Activated CD8-positive, alpha-beta memory T cell treated with anti-CD3 and anti-CD28 coated beads for 24 hours (primary cell): ENCODE results near the gene ANK3.

Source experiments
- DNase-seq: peaks from one replicate; pipeline ENCODE4 v3.0.0-alpha.2; 2020

Gene ANK3

GRCh38 chr10:60389413-60390025 is at the start of gene ANK3:
TSS of gene ANK3 (minus strand) at chr10:60389875. CDS start at chr10:60389538, 337 bp downstream.
- no peak for DNase-seq

DNA sequence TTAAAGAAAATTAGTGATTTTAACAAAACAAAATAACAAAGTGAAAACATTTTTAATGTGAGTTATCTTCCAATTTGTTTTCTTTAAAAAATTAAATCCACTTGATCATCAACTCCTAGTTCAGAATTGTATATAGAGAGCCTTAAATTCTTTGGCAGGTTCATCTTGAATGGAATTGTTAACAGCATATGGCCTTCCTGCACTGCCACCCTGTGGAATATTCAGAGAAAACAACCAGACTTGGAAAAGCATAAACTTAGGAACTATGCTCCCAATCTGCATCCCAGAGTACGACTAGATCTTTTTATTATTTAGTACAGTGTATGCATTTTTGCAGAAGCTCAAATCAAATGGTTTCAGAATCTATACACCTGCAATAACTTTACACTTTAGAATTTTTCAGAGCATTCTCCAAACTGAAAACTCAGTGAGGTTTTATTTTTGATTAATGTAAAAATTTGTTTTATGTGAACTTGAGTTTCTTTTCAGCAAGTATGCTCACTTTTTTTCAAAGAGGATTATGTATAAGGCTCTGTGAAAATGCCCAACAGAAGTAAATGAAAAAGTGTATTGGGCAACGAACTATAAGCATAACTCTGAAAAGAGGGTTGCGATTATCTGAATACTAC is 44.9 kb upstream of the ANK3 start:
- DNase-seq, result no peak

GRCh38 chr10:60433684-60434083 is 44.0 kb upstream of the ANK3 start:
- no peak for DNase-seq

DNA sequence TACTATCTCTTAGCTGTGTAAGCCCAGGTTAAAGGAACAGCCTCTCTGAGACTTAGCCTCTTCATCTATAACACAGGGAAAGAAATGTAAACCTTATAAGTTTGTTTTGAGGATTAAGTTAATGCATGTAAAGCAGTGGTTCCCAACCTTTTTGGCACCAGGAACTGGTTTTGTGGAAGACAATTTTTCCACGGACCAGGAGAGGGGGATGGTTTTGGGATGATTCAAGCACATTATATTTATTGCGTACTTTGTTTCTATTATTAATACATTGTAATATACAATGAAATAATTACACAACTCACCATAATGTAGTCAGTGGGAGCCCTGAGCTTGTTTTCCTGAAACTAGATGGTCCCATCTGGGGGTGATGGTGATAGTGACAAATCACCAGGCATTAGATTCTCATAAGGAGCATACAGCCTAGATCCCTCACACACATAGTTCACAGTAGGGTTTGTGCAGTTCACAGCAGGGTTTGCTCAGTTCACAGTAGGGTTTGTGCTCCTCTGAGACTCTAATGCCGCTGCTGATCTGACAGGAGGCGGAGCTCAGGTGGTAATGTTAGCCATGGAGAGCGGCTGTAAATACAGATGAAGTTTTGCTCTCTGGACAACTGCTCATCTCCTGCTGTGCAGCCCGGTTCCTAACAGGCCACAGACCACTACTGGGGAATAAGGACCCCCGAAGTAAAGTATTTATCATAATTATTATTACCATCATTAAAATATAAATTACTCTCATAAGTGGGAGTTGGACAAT is 41.3 kb upstream of the ANK3 start:
- no peak for DNase-seq

GRCh38 chr10:60430017-60430416 is 40.3 kb upstream of the ANK3 start:
- DNase-seq, result no peak

DNA sequence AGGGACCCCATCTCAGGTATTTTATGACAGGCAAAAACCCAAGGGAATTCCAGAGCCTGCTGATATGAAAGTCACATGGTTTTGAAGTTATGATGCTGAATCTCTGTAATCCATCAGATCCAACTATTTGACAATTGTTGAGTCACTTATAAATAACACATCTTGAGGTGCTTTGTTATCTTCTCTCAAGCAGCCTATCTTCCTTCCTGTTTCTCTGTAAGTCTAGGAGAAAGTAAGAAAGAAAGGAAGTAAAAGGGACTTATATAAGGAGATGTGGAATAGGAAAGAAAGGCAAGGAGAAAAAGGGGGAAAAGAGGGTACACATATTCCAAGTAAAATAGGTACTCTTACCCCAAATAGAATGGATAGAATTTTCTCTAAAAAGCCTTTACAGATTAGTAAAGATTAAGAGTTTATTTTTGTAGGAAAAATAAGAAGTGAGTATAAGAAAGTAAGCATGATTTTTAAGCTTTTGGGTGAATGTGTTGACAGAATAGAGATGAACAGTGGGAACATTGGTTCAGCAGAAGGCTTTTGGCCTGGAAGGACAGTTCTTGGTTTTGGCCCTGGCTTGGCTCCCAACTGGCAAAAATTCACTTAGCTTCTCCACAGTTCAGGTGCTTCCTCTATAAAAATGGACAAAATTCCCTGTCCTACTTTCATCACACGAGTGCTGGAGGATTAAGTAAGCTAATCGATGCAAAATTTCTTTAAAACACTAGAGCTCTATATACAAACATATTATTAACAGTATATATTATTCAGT is 39.6 kb upstream of the ANK3 start:
- no peak for DNase-seq

GRCh38 chr10:60428387-60428737 is 38.7 kb upstream of the ANK3 start:
- DNase-seq, result no peak

- no peak for DNase-seq
These were observed 38.2 kb upstream of the ANK3 start for GRCh38 chr10:60427709-60428386.

DNA sequence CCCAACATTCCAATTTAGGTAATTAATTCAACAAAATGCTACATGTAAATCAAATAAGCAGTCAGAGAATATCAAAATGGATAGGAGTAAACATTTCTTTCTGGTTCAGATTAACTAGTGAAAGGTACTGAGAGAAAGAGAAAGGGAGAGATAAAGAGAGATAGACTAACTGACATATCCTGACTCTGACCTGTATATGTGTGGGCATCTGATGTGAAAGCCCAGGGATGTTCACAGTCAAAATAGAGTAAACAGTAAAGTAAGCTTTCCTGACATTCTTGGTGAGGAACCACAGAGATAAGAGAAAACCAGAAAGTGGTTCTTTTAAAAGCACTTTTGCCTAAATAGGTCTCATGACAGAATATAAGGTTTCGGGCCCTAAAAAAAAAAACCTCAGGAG is 37.5 kb upstream of the ANK3 start:
- DNase-seq, result no peak

- no peak for DNase-seq
These were observed 36.8 kb upstream of the ANK3 start for GRCh38 chr10:60426425-60426824.

- no peak for DNase-seq
These were observed 35.9 kb upstream of the ANK3 start for GRCh38 chr10:60425392-60426110.

- DNase-seq, result no peak
These were observed 35.3 kb upstream of the ANK3 start for GRCh38 chr10:60424971-60425370.

DNA sequence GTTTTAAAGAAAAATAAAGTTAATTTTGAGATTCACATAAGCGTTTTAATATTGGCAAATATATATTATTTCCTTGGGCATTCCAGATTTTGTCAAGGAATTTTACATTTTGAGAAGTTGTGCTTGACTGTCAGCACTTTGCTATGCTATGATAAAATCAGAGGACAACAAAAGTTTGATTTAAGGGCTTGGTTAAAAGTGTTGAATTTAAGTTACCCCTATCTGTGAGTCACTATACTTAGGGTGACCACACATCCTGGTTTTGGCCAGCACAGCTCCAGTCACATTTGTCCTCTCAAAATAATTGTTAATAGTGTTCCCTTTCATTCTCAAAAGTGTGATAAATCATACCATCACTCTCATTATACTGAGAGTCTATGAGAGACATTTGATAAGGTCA is 34.2 kb upstream of the ANK3 start:
- no peak for DNase-seq

GRCh38 chr10:60422809-60423208 is 33.1 kb upstream of the ANK3 start:
- DNase-seq, result no peak

GRCh38 chr10:60420991-60421894 is 31.6 kb upstream of the ANK3 start:
- no peak for DNase-seq

DNA sequence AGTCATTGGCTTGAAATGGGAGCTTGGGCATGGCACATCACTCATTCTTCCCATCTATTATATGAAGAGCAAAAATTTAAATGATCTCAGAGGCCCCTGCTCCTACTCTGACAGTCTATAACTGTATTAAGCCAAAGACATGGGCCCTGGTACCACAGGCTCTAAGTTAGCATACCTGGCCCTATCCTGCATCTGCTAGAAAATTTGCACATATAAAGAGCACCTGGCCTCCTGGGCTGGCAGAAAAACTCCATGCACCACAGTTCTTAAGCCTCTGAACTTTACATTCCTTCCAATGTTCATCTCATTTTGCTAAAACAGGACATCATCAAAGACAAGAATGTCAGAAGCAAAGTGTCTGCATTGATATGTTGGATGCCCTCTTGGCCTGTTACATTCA is 29.6 kb upstream of the ANK3 start:
- no peak for DNase-seq

GRCh38 chr10:60417901-60418300 is 28.2 kb upstream of the ANK3 start:
- no peak for DNase-seq

- DNase-seq, result no peak
These were observed 27.3 kb upstream of the ANK3 start for GRCh38 chr10:60417024-60417423.

DNA sequence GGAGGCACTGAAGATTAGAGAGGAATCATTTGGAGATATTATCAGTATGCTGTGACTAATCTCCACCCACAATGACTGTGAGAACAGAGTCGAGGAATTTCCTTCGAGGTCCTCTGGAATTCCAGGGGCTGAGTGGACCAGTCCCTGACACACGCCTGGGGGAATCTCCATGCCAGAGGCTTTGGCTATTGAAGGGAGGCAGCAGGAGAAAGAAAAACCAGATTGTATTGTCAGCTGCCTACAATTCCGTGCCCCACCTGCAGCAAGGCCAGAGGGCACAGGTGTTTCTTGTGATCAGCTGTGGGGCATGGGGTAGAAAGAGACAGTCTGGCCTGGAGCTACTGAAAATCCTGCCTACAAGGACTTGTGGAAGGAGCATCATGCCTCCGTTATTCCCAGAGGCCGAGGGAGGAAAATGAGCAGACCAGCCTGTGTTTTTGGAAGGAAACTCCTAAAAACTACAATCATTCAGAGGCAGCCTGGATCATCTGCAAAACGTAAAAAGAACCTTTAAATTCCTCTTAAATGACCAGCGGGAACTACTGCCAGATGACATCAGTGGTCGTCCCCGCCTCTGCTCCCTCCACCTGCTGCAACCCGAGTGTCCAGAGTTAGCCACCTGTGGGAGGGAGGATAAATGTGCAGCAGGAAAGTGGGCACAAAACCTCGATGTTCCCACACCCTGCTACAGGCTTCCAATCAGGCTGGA is 25.4 kb upstream of the ANK3 start:
- no peak for DNase-seq

DNA sequence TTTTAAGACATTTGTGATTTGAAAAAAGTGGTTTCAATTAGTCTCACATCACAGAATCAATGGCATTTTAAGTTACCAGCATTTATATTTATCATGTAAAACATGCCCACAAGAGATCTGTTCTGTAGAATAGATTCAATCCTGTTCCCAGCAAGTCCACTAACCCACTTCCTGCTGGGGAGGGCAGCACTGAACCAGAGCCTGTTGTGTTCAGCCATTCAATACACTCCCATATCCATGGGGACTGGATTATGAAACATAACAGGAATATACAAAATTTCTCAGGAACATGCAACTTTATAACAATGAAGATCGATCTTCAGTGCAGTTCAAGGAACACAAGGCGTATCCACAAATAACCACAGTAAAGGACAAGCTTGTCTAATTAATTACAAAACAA is 24.4 kb upstream of the ANK3 start:
- DNase-seq, result no peak
